Measurements from ENCODE around the gene MMP24OS.

Gene MMP24OS

GRCh38 chr20:35243986-35244385 is 33.9 kb downstream of the MMP24OS start:
- TF ChIP-seq FOXP2 (optimal IDR thresholded peaks at IDR 0.05; ENCODE audit: borderline replicate concordance, extremely low read depth, extremely low read length, insufficient read depth): no peak
- no peak for TF ChIP-seq TAF1 (IDR thresholded peaks at IDR 0.05; ENCODE audit: borderline replicate concordance, insufficient read depth, low read length)
- no peak for TF ChIP-seq POLR2AphosphoS5 (IDR thresholded peaks at IDR 0.05; ENCODE audit: low read depth, low read length)
- TF ChIP-seq SIN3A (IDR thresholded peaks at IDR 0.05; ENCODE audit: borderline replicate concordance, insufficient read depth, low read length): no peak
- TF ChIP-seq, protein P1, sequence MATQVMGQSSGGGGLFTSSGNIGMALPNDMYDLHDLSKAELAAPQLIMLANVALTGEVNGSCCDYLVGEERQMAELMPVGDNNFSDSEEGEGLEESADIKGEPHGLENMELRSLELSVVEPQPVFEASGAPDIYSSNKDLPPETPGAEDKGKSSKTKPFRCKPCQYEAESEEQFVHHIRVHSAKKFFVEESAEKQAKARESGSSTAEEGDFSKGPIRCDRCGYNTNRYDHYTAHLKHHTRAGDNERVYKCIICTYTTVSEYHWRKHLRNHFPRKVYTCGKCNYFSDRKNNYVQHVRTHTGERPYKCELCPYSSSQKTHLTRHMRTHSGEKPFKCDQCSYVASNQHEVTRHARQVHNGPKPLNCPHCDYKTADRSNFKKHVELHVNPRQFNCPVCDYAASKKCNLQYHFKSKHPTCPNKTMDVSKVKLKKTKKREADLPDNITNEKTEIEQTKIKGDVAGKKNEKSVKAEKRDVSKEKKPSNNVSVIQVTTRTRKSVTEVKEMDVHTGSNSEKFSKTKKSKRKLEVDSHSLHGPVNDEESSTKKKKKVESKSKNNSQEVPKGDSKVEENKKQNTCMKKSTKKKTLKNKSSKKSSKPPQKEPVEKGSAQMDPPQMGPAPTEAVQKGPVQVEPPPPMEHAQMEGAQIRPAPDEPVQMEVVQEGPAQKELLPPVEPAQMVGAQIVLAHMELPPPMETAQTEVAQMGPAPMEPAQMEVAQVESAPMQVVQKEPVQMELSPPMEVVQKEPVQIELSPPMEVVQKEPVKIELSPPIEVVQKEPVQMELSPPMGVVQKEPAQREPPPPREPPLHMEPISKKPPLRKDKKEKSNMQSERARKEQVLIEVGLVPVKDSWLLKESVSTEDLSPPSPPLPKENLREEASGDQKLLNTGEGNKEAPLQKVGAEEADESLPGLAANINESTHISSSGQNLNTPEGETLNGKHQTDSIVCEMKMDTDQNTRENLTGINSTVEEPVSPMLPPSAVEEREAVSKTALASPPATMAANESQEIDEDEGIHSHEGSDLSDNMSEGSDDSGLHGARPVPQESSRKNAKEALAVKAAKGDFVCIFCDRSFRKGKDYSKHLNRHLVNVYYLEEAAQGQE (IDR thresholded peaks at IDR 0.05; ENCODE audit: insufficient read depth in 1 of 2, low read depth in 2 of 2, low read length in 2 of 2): no peak

- TF ChIP-seq POLR2AphosphoS5 (IDR thresholded peaks at IDR 0.05; ENCODE audit: low read depth, low read length) (no peak), SIN3A (IDR thresholded peaks at IDR 0.05; ENCODE audit: borderline replicate concordance, insufficient read depth, low read length) (no peak), TAF1 (IDR thresholded peaks at IDR 0.05; ENCODE audit: borderline replicate concordance, insufficient read depth, low read length) (no peak), FOXP2 (optimal IDR thresholded peaks at IDR 0.05; ENCODE audit: borderline replicate concordance, extremely low read depth, extremely low read length, insufficient read depth) (no peak)
- TF ChIP-seq, protein P1 (IDR thresholded peaks at IDR 0.05; ENCODE audit: insufficient read depth in 1 of 2, low read depth in 2 of 2, low read length in 2 of 2): no peak
These were observed 34.6 kb downstream of the MMP24OS start for GRCh38 chr20:35243317-35243716.

- no peak for TF ChIP-seq SIN3A (IDR thresholded peaks at IDR 0.05; ENCODE audit: borderline replicate concordance, insufficient read depth, low read length)
- TF ChIP-seq, protein P1 (IDR thresholded peaks at IDR 0.05; ENCODE audit: insufficient read depth in 1 of 2, low read depth in 2 of 2, low read length in 2 of 2): no peak
- no peak for TF ChIP-seq FOXP2 (optimal IDR thresholded peaks at IDR 0.05; ENCODE audit: borderline replicate concordance, extremely low read depth, extremely low read length, insufficient read depth)
- TF ChIP-seq POLR2AphosphoS5 (IDR thresholded peaks at IDR 0.05; ENCODE audit: low read depth, low read length): no peak
- no peak for TF ChIP-seq TAF1 (IDR thresholded peaks at IDR 0.05; ENCODE audit: borderline replicate concordance, insufficient read depth, low read length)
These were observed 37.1 kb downstream of the MMP24OS start for GRCh38 chr20:35240811-35241293.

GRCh38 chr20:35240083-35240810 is 37.7 kb downstream of the MMP24OS start:
- TF ChIP-seq TAF1 (IDR thresholded peaks at IDR 0.05; ENCODE audit: borderline replicate concordance, insufficient read depth, low read length) (no peak), FOXP2 (optimal IDR thresholded peaks at IDR 0.05; ENCODE audit: borderline replicate concordance, extremely low read depth, extremely low read length, insufficient read depth) (no peak), SIN3A (IDR thresholded peaks at IDR 0.05; ENCODE audit: borderline replicate concordance, insufficient read depth, low read length) (no peak), POLR2AphosphoS5 (IDR thresholded peaks at IDR 0.05; ENCODE audit: low read depth, low read length) (no peak)
- TF ChIP-seq, protein P1 (IDR thresholded peaks at IDR 0.05; ENCODE audit: insufficient read depth in 1 of 2, low read depth in 2 of 2, low read length in 2 of 2): no peak

All from PFSK-1 (cell line).